OCI-LY7 (cell line): Measurements from ENCODE around the gene C17orf67.

ENCODE experiments used
- EZH2phosphoT487 ChIP-seq: fragments of 200-600 bp; sonication (generic); IDR thresholded peaks from 2 replicates; pipeline ENCODE4 v1.6.1; 2018; ENCODE audit warnings: low read depth, borderline replicate concordance, mild to moderate bottlenecking, mixed run types, antibody characterized with exemption, low read length, moderate library complexity, mixed read lengths
- TF ChIP-seq, protein P1 (sequence below): fragments of 200-600 bp; sonication (generic); conservative IDR thresholded peaks from 2 replicates; pipeline ENCODE4 v1.5.1; 2014; ENCODE audit warnings: mild to moderate bottlenecking, antibody characterized with exemption, low read length, moderate library complexity, mixed read lengths

DNA sequence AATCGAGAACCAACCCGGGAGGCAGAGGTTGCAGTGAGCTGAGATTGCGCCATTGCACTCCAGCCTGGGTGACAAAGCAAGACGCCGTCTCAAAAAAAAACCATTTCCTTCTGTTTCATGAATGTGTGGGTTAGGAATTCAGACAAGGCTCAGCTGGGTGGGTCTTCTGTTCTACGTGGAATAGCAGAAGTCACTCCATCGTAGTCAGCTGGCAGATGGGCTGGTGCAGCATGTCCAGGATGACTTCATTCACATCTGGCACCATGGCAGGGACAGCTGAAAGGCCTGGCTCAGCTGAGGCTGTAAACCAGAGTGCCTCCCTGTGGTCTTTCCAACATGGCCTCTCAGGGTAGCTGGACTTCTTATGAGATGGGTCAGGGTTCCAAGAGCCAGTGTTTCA, 89.0 kb downstream of the C17orf67 start:
- TF ChIP-seq, protein P1, sequence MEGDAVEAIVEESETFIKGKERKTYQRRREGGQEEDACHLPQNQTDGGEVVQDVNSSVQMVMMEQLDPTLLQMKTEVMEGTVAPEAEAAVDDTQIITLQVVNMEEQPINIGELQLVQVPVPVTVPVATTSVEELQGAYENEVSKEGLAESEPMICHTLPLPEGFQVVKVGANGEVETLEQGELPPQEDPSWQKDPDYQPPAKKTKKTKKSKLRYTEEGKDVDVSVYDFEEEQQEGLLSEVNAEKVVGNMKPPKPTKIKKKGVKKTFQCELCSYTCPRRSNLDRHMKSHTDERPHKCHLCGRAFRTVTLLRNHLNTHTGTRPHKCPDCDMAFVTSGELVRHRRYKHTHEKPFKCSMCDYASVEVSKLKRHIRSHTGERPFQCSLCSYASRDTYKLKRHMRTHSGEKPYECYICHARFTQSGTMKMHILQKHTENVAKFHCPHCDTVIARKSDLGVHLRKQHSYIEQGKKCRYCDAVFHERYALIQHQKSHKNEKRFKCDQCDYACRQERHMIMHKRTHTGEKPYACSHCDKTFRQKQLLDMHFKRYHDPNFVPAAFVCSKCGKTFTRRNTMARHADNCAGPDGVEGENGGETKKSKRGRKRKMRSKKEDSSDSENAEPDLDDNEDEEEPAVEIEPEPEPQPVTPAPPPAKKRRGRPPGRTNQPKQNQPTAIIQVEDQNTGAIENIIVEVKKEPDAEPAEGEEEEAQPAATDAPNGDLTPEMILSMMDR: no peak
- no peak for TF ChIP-seq EZH2phosphoT487
